RWPE1 (cell line): ENCODE results near the gene DOCK3.
"Not testable (repeated sequence)": the region's sequence is repeated elsewhere in the genome, so short reads cannot be mapped to it uniquely, and the experiment has no call there.

ENCODE experiments used
- CTCF ChIA-PET: fragments of 350-600 bp; sonication (Branson Sonifier 250); formaldehyde crosslinking; extraction: SDS; loops from one replicate; lab custom pipeline; 2021; lab: Yijun Ruan, JAX
- POLR2A ChIA-PET: fragments of 400-600 bp; formaldehyde crosslinking; extraction: SDS; loops from one replicate; lab custom pipeline; 2020; ENCODE audit warnings: antibody characterized with exemption; ENCODE audit not compliant: low non-redundant PET; lab: Yijun Ruan, JAX
- DNase-seq: peaks from one replicate; pipeline ENCODE4 v3.0.0; 2012; ENCODE audit warnings: low spot score
- H3K27ac ChIP-seq: fragments of 450-650 bp; 2 replicates; pipeline ENCODE4 v1.5.1; 2017
- CTCF ChIP-seq: fragments of 450-650 bp; conservative IDR thresholded peaks from 2 replicates; pipeline ENCODE4 v1.5.1; 2017; ENCODE audit warnings: low read depth, mild to moderate bottlenecking

DOCK3 gene

GRCh38 chr3:50672656-50673055 is 2.1 kb upstream of the DOCK3 start:
- no peak overlapping the region for H3K27ac ChIP-seq
- no peak for TF ChIP-seq CTCF
- ChIA-PET CTCF (interaction anchor here (0.6 kb wide), 1 partner anchor 813 kb away, joined by 4 read pairs; no protein-coding TSS in a partner anchor), POLR2A (no interaction called here)
- no peak for DNase-seq

GRCh38 chr3:50673931-50674330 is 796 bp upstream of the DOCK3 start:
- ChIA-PET POLR2A (no interaction called here), CTCF (no interaction called here)
- no peak for DNase-seq
- H3K27ac ChIP-seq = no peak overlapping the region
- no peak for TF ChIP-seq CTCF

GRCh38 chr3:50675179-50676030 is 678 bp downstream of the DOCK3 start:
- TF ChIP-seq CTCF = peak; percentile 38
- no peak overlapping the region for H3K27ac ChIP-seq
- CTCF ChIA-PET = interaction anchor here (0.6 to 0.8 kb wide), 2 partner anchors 8 to 592 kb away, joined by 3 read pairs; no protein-coding TSS in a partner anchor
- POLR2A ChIA-PET = no interaction called here
- DNase-seq = no peak

- no peak overlapping the region for H3K27ac ChIP-seq
- DNase-seq = no peak
- TF ChIP-seq CTCF = no peak
- ChIA-PET CTCF (interaction anchor here (0.6 to 0.8 kb wide), 2 partner anchors 9 to 591 kb away, joined by 3 read pairs; no protein-coding TSS in a partner anchor), POLR2A (no interaction called here)
Observed at GRCh38 chr3:50676031-50676705, 1.4 kb downstream of the DOCK3 start.

GRCh38 chr3:50687127-50687751 is 12.5 kb downstream of the DOCK3 start:
- DNase-seq = no peak
- TF ChIP-seq CTCF = no peak
- ChIA-PET CTCF (no interaction called here), POLR2A (no interaction called here)
- no peak overlapping the region for H3K27ac ChIP-seq

GRCh38 chr3:50687916-50688315 is 13.2 kb downstream of the DOCK3 start:
- TF ChIP-seq CTCF = no peak
- POLR2A ChIA-PET = no interaction called here
- no peak overlapping the region for H3K27ac ChIP-seq
- no peak for DNase-seq
- CTCF ChIA-PET = no interaction called here

- H3K27ac ChIP-seq, POLR2A ChIA-PET, DNase-seq, CTCF ChIA-PET: not testable (repeated sequence)
Observed at GRCh38 chr3:50688602-50689001, 13.9 kb downstream of the DOCK3 start.
